ENCODE results near the gene ACTN4.

DNA sequence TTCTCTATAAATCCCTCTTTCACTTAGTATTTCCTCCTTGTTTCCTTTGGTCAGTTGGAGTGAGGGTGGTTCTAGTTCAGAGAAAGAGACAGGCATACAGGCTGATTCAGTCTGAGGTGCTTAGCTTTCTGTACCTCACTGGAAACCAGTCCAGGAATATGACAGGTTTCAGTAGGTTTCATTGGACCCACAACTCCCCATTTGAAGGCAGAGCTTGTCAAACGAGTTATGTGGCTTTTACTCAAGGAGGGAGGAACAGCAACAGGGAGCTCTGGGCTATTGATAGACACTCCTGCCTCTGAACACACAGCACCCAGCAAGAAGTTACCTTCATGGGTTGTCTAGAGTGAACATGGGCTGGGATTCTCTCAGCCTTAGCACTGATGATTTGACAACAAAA is 14.5 kb downstream of the ACTN4 start:
- TF ChIP-seq POLR2A (IDR thresholded peaks at IDR 0.05) (no peak), CTCF (IDR thresholded peaks at IDR 0.05) (no peak), EP300 (IDR thresholded peaks at IDR 0.05) (no peak)

All from ovary (tissue), 3 donors.